GM21367 (cell line): ENCODE results near the gene LEMD1.

Experiments used
- ATAC-seq: cut with Tn5 transposase; IDR thresholded peaks from one replicate; pipeline ENCODE4 v1.9.1; 2021; ENCODE audit not compliant: unreplicated experiment

The LEMD1 gene

GRCh38 chr1:205421798-205422197, at the start of gene LEMD1:
LEMD1 (minus strand) TSS chr1:205422056; CDS start chr1:205420536, 1,520 bp downstream.
- no peak for ATAC-seq

GRCh38 chr1:205470131-205470530, 48.3 kb upstream of the LEMD1 start:
- no peak for ATAC-seq

DNA sequence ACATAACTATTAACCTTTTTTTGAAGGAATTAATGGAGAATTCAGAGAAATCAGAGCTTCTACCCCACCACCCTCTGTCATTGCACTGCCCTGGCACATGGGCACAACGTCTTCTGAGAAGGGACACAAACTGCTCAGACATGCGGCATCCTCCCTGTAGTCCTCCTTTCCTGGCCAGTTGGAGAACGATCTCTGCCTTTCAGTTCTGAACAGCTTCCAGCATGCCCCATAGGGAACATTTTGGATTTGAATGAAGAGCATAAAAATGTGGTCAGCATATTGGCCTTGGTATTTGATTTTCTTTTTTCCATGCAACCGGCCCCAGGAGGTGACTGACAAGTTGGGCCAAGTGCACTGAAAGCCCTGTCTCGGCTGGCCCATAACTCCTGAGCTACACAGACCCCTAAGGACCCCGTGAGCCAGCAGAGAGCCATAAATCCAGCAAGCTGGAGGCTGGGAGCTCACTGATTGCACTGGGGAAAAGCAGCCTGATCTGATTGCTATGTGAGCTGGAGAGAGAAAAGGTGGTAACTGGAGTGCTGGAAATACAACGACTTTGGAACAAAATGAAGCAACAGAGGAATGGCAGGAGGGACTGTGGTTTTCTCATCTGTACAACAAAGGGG, 44.9 kb upstream of the LEMD1 start:
- ATAC-seq: no peak

DNA sequence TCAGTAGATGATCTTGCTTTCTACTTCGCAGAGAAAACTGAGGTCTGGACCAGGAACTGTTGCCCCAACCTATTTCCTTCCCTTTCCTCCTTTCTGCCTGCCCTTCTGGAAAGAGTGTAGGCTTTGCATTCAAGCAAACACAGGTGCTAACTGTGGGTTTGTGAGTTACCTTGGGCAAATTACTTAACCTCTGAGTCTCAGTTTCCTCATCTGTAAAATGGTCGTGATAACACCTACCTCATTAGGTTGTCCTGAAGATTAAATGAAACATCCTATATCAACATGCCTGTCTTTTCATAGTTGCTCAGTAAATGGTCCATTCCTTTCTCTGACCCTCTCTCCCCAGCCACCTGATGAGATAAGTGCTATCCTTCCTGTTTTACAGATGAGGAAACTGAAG, 43.5 kb upstream of the LEMD1 start:
- ATAC-seq: no peak

DNA sequence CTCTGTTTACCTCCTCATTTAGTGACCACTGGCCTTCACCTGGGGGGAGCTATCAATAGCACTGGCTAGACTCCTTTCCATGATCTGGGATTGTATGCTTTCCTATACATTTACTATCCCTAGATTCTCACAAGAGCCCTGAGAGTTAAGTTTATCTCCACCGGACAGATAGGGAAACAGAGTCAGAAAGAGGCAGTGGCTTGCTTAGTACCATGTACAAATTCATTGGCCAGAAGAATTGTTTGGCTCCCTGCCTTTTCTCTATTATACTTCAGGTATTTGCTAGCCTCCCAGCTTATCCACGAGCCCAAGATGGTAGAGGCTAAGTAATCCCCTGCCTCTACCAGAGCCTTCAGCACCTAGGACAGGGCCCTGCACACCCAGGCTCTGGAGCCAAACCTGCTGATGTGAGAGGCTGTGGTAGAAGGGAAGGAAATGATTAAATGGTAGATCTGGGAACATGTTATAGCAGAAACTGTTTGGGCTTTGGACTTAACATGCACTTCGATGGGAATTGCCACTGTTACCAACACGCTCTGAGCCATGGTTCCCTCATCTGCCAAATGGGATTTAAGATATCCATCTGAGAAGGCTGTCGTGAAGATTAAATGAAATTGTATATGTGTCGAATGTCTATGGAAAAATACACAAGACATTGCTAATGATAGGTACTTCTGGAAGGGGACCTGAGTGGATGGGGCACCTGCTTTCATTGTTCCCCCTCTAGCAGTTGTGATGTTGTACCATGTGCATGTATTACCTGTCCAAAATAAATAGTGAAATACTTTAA, 37.1 kb upstream of the LEMD1 start:
- no peak for ATAC-seq

- no peak for ATAC-seq
Observed at GRCh38 chr1:205456868-205457745, 35.3 kb upstream of the LEMD1 start.

GRCh38 chr1:205456383-205456867, 34.6 kb upstream of the LEMD1 start:
- ATAC-seq: no peak

GRCh38 chr1:205455581-205456382, 33.9 kb upstream of the LEMD1 start, which contains the start of gene BLACAT1:
BLACAT1 (minus strand) TSS chr1:205456045.
- no peak for ATAC-seq

- no peak for ATAC-seq
Observed at GRCh38 chr1:205454903-205455335, 33.1 kb upstream of the LEMD1 start.

- ATAC-seq: no peak
Observed at GRCh38 chr1:205453466-205453865, 31.6 kb upstream of the LEMD1 start.

GRCh38 chr1:205452933-205453332, 31.1 kb upstream of the LEMD1 start:
- no peak for ATAC-seq

DNA sequence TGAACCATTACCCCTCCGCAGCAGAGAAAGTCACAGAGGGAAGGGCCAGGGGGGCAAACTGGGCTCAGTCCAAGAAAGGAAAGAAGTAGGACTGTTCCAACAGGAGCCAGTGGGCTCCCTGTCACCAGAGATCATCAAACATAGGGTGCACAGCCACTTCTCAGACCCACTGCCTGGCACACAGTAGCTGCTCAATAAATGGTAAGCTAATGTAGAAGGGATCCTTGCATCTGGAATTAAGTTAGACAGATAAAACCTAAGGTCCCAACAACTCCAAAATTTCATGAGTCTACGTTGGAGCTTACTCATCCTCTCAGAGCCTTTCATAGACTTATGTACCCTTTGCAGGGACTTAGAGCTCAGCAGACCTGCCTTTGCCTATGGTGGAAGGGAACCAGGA, 30.5 kb upstream of the LEMD1 start:
- ATAC-seq: no peak

GRCh38 chr1:205451759-205452164, 29.9 kb upstream of the LEMD1 start:
- ATAC-seq: no peak

- no peak for ATAC-seq
Observed at GRCh38 chr1:205451202-205451601, 29.3 kb upstream of the LEMD1 start.

GRCh38 chr1:205450448-205450847, 28.6 kb upstream of the LEMD1 start:
- no peak for ATAC-seq

DNA sequence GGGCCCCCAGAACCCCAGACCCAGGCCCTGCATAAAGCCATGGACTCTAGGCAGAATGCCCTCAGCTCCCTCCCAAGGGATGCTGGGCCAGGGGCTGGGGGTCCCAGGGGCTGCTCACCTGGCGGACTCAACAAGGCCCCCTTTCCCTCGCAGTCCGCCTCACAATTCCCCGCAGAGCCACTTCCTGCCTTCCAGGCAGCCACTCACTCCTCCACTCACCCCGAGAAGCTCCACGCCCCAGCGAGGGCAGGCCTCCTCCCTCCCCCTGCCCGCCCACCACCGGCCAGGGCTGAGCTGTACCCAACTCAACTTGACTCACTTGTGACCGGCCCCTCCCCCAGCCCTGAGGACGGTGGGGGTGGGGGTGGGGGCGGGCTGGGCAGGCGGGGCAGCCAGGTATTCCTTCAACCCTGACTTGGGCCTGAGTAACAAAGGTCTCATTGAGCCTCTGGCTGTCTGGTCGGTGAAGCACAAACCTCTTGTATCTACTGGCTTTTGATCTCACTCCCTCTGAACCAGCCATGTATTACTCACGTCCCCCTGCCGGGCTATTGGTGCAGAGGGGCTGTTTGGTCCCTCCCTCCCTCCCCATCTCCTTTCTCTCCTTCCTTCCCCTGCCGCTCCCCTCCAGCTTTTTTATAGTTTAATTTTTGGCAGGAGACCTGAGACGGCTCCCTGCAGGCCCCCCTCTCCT, 28.0 kb upstream of the LEMD1 start:
- no peak for ATAC-seq

DNA sequence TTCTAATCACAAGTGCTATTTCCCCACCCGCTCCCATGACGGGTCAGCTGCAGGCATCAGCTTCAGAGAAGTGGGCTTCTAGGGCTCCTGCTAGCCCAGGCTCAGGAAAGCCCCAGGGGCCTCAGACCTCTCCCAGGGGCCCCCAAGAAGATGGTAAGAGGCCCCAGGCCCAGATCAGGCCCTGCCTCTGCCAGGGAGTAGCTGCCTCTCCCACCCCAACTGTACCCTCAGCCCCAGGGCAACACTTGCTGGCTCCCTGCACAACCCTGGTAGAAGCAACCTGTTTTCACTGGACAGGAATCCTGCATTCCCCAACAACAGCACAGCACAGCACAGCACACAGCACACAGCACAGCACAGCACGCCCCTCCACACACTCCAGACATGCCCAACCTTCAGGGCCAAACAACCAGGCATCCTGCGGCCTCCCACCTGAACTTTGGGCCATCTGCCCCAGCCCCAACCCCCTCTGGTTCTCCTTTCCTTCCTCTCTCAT, 27.4 kb upstream of the LEMD1 start:
- no peak for ATAC-seq

DNA sequence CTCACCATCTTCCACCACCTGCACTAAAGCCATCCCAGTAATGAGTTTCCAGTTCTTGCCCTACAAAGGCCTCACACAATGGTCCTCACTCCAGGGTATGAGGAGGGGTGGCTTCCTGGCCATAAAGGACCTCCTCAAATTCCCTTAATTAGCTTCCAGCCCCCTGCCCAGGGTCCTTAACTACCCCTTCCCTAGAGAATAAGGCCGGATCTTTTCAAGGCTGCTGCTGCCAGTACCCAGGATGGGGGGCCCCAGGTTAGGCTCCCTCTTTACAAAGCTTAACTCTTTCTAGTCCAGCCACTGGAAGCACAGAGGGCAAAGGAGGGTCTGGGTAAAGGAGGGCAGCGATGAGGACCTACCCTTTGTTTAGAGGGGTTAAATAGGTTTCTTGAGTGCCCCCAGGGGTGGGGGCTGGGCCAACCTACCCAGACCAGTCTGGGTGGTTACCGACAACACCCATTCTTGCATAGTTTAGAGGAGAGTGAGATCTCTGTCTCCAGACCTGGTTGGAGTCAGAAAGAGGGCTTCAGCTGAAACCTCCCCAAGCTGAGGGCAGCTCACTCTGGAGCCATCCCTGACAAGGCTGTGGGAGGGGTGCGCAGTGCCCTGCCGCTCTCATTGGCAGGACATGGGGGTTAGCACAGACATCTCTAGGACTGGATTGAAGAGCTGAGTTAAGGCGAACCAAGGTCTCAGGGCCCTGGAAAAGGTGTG, 26.8 kb upstream of the LEMD1 start:
- ATAC-seq: no peak
